ENCODE measurements around the gene KIAA0513. TPM values are rescaled to one million over a fixed set of nuclear protein-coding genes. Genes with fewer than 3 reads are reported as not detected.

KIAA0513 gene
- polyA plus RNA-seq, 1 donor (not counting 4 experiments of a cell fraction or from before 2014, with no cell fraction given): 3.3 TPM

GRCh38 chr16:85113168-85113733 lies 85.7 kb downstream of the KIAA0513 start:
- Histone ChIP-seq H3K79me2 (ENCODE audit: control insufficient read depth, insufficient read depth, low read length) (no peaks in the 10 kb centered on the region), H3K9ac (ENCODE audit: control insufficient read depth, extremely low read depth, insufficient read depth, low read length) (no peak overlapping the region), H3K27me3 (ENCODE audit: control insufficient read depth, extremely low read depth, insufficient read depth, low read length) (no peaks in the 10 kb centered on the region), H2AFZ (ENCODE audit: control insufficient read depth, low read length) (no peak overlapping the region), H3K36me3 (ENCODE audit: control insufficient read depth in 2 of 2, extremely low read depth in 1 of 2, insufficient read depth in 2 of 2, low read length in 2 of 2) (no peaks in the 10 kb centered on the region), H3K9me3 (ENCODE audit: control insufficient read depth, low read depth, low read length) (no peaks in the 10 kb centered on the region), H3K4me2 (ENCODE audit: control insufficient read depth, extremely low read depth, insufficient read depth, low read depth, low read length) (no peak overlapping the region), H3K4me3 (ENCODE audit: control insufficient read depth in 2 of 3, extremely low read depth in 1 of 3, insufficient read depth in 2 of 3, low read depth in 1 of 3, low read length in 3 of 3) (no peak overlapping the region), H4K20me1 (ENCODE audit: control insufficient read depth, extremely low read depth, insufficient read depth, low read length) (no peaks in the 10 kb centered on the region), H3K4me1 (ENCODE audit: control insufficient read depth, extremely low read depth, insufficient read depth, low read length) (peaks cover 3% of the 10 kb centered on the region), H3K27ac (ENCODE audit: control insufficient read depth, insufficient read depth, low read length) (no peak overlapping the region), H3K9me1 (ENCODE audit: control insufficient read depth, extremely low read depth, insufficient read depth, low read length) (no peaks in the 10 kb centered on the region)
- DNase-seq (ENCODE audit: low read depth, low spot score) (no peak), FAIRE-seq (no peak)
- TF ChIP-seq CTCF (optimal IDR thresholded peaks at IDR 0.05 in 1 of 3, IDR thresholded peaks at IDR 0.05 in 1 of 3, conservative IDR thresholded peaks at IDR 0.05 in 1 of 3; ENCODE audit: extremely low read depth in 1 of 3, insufficient read depth in 2 of 3, low read length in 3 of 3) (no peak), EZH2 (IDR thresholded peaks at IDR 0.05; ENCODE audit: low read length) (no peak)
- dilution Hi-C loops (cut with MboI; ENCODE audit: extremely low pct_ligation_motif_present, low sequenced_read_pairs): no loop called here

- Histone ChIP-seq H3K36me3 (ENCODE audit: control insufficient read depth in 2 of 2, extremely low read depth in 1 of 2, insufficient read depth in 2 of 2, low read length in 2 of 2) (no peaks in the 10 kb centered on the region), H3K4me2 (ENCODE audit: control insufficient read depth, extremely low read depth, insufficient read depth, low read depth, low read length) (no peak overlapping the region), H3K4me3 (ENCODE audit: control insufficient read depth in 2 of 3, extremely low read depth in 1 of 3, insufficient read depth in 2 of 3, low read depth in 1 of 3, low read length in 3 of 3) (no peak overlapping the region), H3K79me2 (ENCODE audit: control insufficient read depth, insufficient read depth, low read length) (no peaks in the 10 kb centered on the region), H3K9me3 (ENCODE audit: control insufficient read depth, low read depth, low read length) (no peaks in the 10 kb centered on the region), H2AFZ (ENCODE audit: control insufficient read depth, low read length) (no peak overlapping the region), H3K9me1 (ENCODE audit: control insufficient read depth, extremely low read depth, insufficient read depth, low read length) (no peaks in the 10 kb centered on the region), H3K4me1 (ENCODE audit: control insufficient read depth, extremely low read depth, insufficient read depth, low read length) (peaks cover 3% of the 10 kb centered on the region), H4K20me1 (ENCODE audit: control insufficient read depth, extremely low read depth, insufficient read depth, low read length) (no peaks in the 10 kb centered on the region), H3K27ac (ENCODE audit: control insufficient read depth, insufficient read depth, low read length) (no peak overlapping the region), H3K9ac (ENCODE audit: control insufficient read depth, extremely low read depth, insufficient read depth, low read length) (no peak overlapping the region), H3K27me3 (ENCODE audit: control insufficient read depth, extremely low read depth, insufficient read depth, low read length) (no peaks in the 10 kb centered on the region)
- DNase-seq (ENCODE audit: low read depth, low spot score): no peak
- dilution Hi-C loops (cut with MboI; ENCODE audit: extremely low pct_ligation_motif_present, low sequenced_read_pairs): no loop called here
- no peak for FAIRE-seq
- no peak for TF ChIP-seq EZH2 (IDR thresholded peaks at IDR 0.05; ENCODE audit: low read length)
- no peak for TF ChIP-seq CTCF (optimal IDR thresholded peaks at IDR 0.05 in 1 of 3, IDR thresholded peaks at IDR 0.05 in 1 of 3, conservative IDR thresholded peaks at IDR 0.05 in 1 of 3; ENCODE audit: extremely low read depth in 1 of 3, insufficient read depth in 2 of 3, low read length in 3 of 3)
These were observed 86.3 kb downstream of the KIAA0513 start for GRCh38 chr16:85113913-85114312.
